Measurements from ENCODE around the gene SMAD3.

- TF ChIP-seq CTCF (IDR thresholded peaks at IDR 0.05): no peak
- TF ChIP-seq POLR2A (IDR thresholded peaks at IDR 0.05): no peak
These were observed 70.1 kb downstream of the SMAD3 start for GRCh38 chr15:67135494-67135893.
